Prostate gland (tissue), 2 donors: ENCODE data around the gene FAAH2.

Experiments used
- CTCF ChIP-seq, 4 experiments: fragments of 200-600 bp in 2 of 4; fragments of 450-650 bp in 2 of 4; sonication (generic) in 2 of 4; IDR thresholded peaks; 1 replicate in 3 of 4; 2 replicates in 1 of 4; pipeline ENCODE4 v1.5.1; 2016 to 2019; ENCODE audit warnings: antibody characterized with exemption in 4 of 4, mild to moderate bottlenecking in 2 of 4, moderate library complexity in 2 of 4
- POLR2A ChIP-seq: fragments of 450-650 bp; IDR thresholded peaks from one replicate; pipeline ENCODE4 v1.6.1; 2016; ENCODE audit warnings: antibody characterized with exemption, mild to moderate bottlenecking

- TF ChIP-seq CTCF (IDR thresholded peaks at IDR 0.05) (no peak), POLR2A (no peak)
Measured at GRCh38 chrX:57368158-57368557, 81.7 kb downstream of the FAAH2 start.
